ENCODE results near the gene VAC14. TPM values are rescaled to one million over a fixed set of nuclear protein-coding genes. Genes with fewer than 3 reads are reported as not detected.

Gene VAC14
- total RNA-seq, 1 experiment from 2014 or later, result 35.3 TPM

DNA sequence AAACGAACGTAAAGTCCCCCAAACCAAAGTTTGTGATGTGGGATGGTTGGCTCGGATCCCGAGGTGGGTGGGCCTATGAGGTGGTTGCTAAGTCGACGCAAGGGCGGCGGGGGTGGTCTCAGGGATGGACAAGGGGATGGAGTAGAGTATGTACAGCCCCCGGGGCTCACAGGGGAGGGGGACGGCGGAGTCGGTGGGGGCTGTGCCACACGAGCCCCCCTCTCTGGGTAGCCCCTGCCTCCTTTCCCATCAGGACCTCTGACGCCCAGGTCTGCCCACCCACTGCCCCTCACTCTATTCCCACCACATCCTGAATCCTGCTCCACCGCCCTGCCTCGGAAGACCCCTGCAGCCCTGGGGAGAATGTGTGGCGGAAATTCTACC is 139.4 kb downstream of the VAC14 start:
- H4K20me1 ChIP-seq (ENCODE audit: insufficient read depth), result no peaks in the 10 kb centered on the region
- ATAC-seq (no peak), DNase-seq (ENCODE audit: low read depth, low spot score) (no peak)
- no TSS peak for BruUV-seq (replicated peaks)
- no peak overlapping the region for H3K4me2 ChIP-seq (ENCODE audit: low read length)
- intact Hi-C loops (cut with micrococcal nuclease), result no loop called here
- TF ChIP-seq FOSL1 (IDR thresholded peaks at IDR 0.05; ENCODE audit: low read depth) (no peak), EGR1 (IDR thresholded peaks at IDR 0.05; ENCODE audit: low read depth) (no peak), RAD21 (IDR thresholded peaks at IDR 0.05; ENCODE audit: low read depth) (no peak), CEBPB (IDR thresholded peaks at IDR 0.05; ENCODE audit: low read depth) (no peak), ELF1 (IDR thresholded peaks at IDR 0.05; ENCODE audit: borderline replicate concordance, low read depth) (no peak), POLR2AphosphoS5 (IDR thresholded peaks at IDR 0.05; ENCODE audit: low read depth, low read length) (no peak; the same call in 1 of the 2 replicates), TCF7L2 (IDR thresholded peaks at IDR 0.05; ENCODE audit: borderline replicate concordance, extremely low read depth, insufficient read depth, insufficient read length) (no peak), EZH2 (IDR thresholded peaks at IDR 0.05) (no peak), POLR2A (IDR thresholded peaks at IDR 0.05; ENCODE audit: borderline replicate concordance, extremely low read depth, insufficient read depth, insufficient read length) (no peak)
- TF ChIP-seq, protein P1, sequence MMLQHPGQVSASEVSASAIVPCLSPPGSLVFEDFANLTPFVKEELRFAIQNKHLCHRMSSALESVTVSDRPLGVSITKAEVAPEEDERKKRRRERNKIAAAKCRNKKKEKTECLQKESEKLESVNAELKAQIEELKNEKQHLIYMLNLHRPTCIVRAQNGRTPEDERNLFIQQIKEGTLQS (IDR thresholded peaks at IDR 0.05), result no peak
- TF ChIP-seq, protein P2, sequence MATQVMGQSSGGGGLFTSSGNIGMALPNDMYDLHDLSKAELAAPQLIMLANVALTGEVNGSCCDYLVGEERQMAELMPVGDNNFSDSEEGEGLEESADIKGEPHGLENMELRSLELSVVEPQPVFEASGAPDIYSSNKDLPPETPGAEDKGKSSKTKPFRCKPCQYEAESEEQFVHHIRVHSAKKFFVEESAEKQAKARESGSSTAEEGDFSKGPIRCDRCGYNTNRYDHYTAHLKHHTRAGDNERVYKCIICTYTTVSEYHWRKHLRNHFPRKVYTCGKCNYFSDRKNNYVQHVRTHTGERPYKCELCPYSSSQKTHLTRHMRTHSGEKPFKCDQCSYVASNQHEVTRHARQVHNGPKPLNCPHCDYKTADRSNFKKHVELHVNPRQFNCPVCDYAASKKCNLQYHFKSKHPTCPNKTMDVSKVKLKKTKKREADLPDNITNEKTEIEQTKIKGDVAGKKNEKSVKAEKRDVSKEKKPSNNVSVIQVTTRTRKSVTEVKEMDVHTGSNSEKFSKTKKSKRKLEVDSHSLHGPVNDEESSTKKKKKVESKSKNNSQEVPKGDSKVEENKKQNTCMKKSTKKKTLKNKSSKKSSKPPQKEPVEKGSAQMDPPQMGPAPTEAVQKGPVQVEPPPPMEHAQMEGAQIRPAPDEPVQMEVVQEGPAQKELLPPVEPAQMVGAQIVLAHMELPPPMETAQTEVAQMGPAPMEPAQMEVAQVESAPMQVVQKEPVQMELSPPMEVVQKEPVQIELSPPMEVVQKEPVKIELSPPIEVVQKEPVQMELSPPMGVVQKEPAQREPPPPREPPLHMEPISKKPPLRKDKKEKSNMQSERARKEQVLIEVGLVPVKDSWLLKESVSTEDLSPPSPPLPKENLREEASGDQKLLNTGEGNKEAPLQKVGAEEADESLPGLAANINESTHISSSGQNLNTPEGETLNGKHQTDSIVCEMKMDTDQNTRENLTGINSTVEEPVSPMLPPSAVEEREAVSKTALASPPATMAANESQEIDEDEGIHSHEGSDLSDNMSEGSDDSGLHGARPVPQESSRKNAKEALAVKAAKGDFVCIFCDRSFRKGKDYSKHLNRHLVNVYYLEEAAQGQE (IDR thresholded peaks at IDR 0.05; ENCODE audit: low read depth), result no peak
- TF ChIP-seq, protein P3, sequence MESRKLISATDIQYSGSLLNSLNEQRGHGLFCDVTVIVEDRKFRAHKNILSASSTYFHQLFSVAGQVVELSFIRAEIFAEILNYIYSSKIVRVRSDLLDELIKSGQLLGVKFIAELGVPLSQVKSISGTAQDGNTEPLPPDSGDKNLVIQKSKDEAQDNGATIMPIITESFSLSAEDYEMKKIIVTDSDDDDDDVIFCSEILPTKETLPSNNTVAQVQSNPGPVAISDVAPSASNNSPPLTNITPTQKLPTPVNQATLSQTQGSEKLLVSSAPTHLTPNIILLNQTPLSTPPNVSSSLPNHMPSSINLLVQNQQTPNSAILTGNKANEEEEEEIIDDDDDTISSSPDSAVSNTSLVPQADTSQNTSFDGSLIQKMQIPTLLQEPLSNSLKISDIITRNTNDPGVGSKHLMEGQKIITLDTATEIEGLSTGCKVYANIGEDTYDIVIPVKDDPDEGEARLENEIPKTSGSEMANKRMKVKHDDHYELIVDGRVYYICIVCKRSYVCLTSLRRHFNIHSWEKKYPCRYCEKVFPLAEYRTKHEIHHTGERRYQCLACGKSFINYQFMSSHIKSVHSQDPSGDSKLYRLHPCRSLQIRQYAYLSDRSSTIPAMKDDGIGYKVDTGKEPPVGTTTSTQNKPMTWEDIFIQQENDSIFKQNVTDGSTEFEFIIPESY (IDR thresholded peaks at IDR 0.05; ENCODE audit: extremely low read depth, insufficient replicate concordance, low read length), result no peak
- POLR2A ChIA-PET, result no interaction called here
- H3K27me3 ChIP-seq (ENCODE audit: insufficient read depth, low read length), result no peaks in the 10 kb centered on the region
- H3K9me3 ChIP-seq (ENCODE audit: control insufficient read depth in 1 of 2, insufficient read depth in 1 of 2, low read depth in 1 of 2, low read length in 2 of 2), result no peaks in the 10 kb centered on the region
- RAD21 ChIA-PET (ENCODE audit: low non-redundant PET in 1 of 2, low total read pairs in 2 of 2, uncharacterized antibody in 2 of 2, unreplicated experiment in 2 of 2), result no interaction called here
- CTCF ChIA-PET, result interaction anchor here (1.7 kb wide), 1 partner anchor 109 kb away, joined by 8 read pairs; no protein-coding TSS in a partner anchor
- H2AFZ ChIP-seq (ENCODE audit: low read depth, low read length, poor library complexity, severe bottlenecking), result no peak overlapping the region
- no peaks in the 10 kb centered on the region for H3K79me2 ChIP-seq (ENCODE audit: insufficient read depth, low read length)
- no peak overlapping the region for H3K9ac ChIP-seq (ENCODE audit: low read length)
- peaks cover 0 to 6% of the 10 kb centered on the region in 2 experiments; a peak in 2 of 4 replicates for H3K36me3 ChIP-seq (ENCODE audit: control insufficient read depth in 1 of 2, insufficient read depth in 2 of 2, low read length in 2 of 2)
- no peaks in the 10 kb centered on the region for H3K4me1 ChIP-seq (ENCODE audit: control insufficient read depth in 1 of 2, insufficient read depth in 2 of 2, low read length in 2 of 2)
- H3K9me2 ChIP-seq (ENCODE audit: insufficient read depth), result no peaks in the 10 kb centered on the region
- no peak overlapping the region for H3K27ac ChIP-seq (ENCODE audit: low read depth, low read length)
- no peak overlapping the region for H3K4me3 ChIP-seq (replicated peaks in 1 of 2; ENCODE audit: low read depth in 1 of 2, low read length in 2 of 2)
